ENCODE results near the gene SLC9C1.

DNA sequence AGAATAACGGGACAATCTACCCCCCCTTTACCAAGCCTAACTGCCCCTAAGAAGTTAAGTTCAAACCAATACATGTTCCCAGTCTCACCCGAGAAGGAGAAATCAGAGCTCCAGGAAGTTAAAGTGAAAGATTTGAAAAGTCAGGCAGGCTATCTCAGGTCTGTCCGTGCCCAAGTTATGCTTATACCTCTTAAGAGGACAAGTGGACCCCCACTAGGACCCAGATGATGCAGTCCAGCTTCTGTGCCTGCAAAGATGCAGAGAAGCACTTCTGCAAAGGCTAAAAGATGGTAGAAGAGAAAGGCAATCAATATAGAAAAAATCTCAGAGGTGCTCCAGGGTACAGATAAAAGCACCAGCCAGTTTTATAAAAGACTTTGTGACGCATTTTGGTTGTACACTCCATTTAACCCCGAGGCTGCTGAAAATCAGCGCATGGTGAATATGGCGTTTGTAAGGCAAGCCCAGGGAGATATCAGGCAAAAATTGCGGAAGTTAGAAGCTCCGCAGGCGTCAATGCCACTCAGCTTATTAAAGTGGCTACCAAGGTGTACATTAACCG, 9.8 kb upstream of the SLC9C1 start:
- TF ChIP-seq, protein P1, sequence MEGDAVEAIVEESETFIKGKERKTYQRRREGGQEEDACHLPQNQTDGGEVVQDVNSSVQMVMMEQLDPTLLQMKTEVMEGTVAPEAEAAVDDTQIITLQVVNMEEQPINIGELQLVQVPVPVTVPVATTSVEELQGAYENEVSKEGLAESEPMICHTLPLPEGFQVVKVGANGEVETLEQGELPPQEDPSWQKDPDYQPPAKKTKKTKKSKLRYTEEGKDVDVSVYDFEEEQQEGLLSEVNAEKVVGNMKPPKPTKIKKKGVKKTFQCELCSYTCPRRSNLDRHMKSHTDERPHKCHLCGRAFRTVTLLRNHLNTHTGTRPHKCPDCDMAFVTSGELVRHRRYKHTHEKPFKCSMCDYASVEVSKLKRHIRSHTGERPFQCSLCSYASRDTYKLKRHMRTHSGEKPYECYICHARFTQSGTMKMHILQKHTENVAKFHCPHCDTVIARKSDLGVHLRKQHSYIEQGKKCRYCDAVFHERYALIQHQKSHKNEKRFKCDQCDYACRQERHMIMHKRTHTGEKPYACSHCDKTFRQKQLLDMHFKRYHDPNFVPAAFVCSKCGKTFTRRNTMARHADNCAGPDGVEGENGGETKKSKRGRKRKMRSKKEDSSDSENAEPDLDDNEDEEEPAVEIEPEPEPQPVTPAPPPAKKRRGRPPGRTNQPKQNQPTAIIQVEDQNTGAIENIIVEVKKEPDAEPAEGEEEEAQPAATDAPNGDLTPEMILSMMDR (conservative IDR thresholded peaks at IDR 0.05; ENCODE audit: low read depth, low read length) = no peak
- no peak for TF ChIP-seq EZH2phosphoT487 (IDR thresholded peaks at IDR 0.05; ENCODE audit: borderline replicate concordance, low read length)
